ENCODE data around the gene EPB41. TPM values are rescaled to one million over a fixed set of nuclear protein-coding genes. Genes with fewer than 3 reads are reported as not detected.

The EPB41 gene
- total RNA-seq, 2 experiments from 2014 or later: 73.7 to 83.8 TPM

GRCh38 chr1:28917757-28918118 is 3.4 kb downstream of the EPB41 start:
- ATAC-seq (no peak), DNase-seq (no peak)
- H3K36me3 Mint-ChIP-seq: peaks cover 1% of the 10 kb centered on the region
- peaks cover 39% of the 10 kb centered on the region for H3K4me1 Mint-ChIP-seq
- no peak overlapping the region for H3K27ac Mint-ChIP-seq
- no peaks in the 10 kb centered on the region for H3K27me3 Mint-ChIP-seq
- no peak overlapping the region for H3K4me3 Mint-ChIP-seq
- H3K9me3 Mint-ChIP-seq (ENCODE audit: low read depth): no peaks in the 10 kb centered on the region
- CTCF ChIA-PET: interaction anchor here (1.0 to 2.3 kb wide), 3 partner anchors 36 to 285 kb away, joined by 3 to 5 read pairs (median 3); no protein-coding TSS in a partner anchor

GRCh38 chr1:28921286-28921869 is 7.0 kb downstream of the EPB41 start:
- DNase-seq (no peak), ATAC-seq (no peak)
- peaks cover 4% of the 10 kb centered on the region for H3K36me3 Mint-ChIP-seq
- no peaks in the 10 kb centered on the region for H3K9me3 Mint-ChIP-seq (ENCODE audit: low read depth)
- H3K4me3 Mint-ChIP-seq: no peak overlapping the region
- H3K27me3 Mint-ChIP-seq: no peaks in the 10 kb centered on the region
- H3K27ac Mint-ChIP-seq: no peak overlapping the region
- CTCF ChIA-PET: no interaction called here
- peaks cover 33% of the 10 kb centered on the region for H3K4me1 Mint-ChIP-seq

- H3K4me1 Mint-ChIP-seq: peaks cover 41% of the 10 kb centered on the region
- H3K9me3 Mint-ChIP-seq (ENCODE audit: low read depth): no peaks in the 10 kb centered on the region
- ATAC-seq (no peak), DNase-seq (no peak)
- CTCF ChIA-PET: interaction anchor here (1.1 to 2.0 kb wide), 3 partner anchors 11 to 59 kb away, joined by 3 to 9 read pairs (median 3); partner anchors contain the start of gene EPB41
- no peaks in the 10 kb centered on the region for H3K27me3 Mint-ChIP-seq
- H3K36me3 Mint-ChIP-seq: peaks cover 2% of the 10 kb centered on the region
- H3K4me3 Mint-ChIP-seq: no peak overlapping the region
- peak overlapping the region; percentile 63 for H3K27ac Mint-ChIP-seq
Observed at GRCh38 chr1:28925350-28925891, 11.1 kb downstream of the EPB41 start.

GRCh38 chr1:28926629-28927265 is 12.4 kb downstream of the EPB41 start:
- CTCF ChIA-PET: interaction anchor here (0.6 to 1.2 kb wide), 4 partner anchors 11 to 82 kb away, joined by 3 to 7 read pairs (median 3); partner anchors contain the start of gene EPB41
- ATAC-seq: peak; percentile 94
- Mint-ChIP-seq H3K36me3 (peaks cover 2% of the 10 kb centered on the region), H3K27me3 (no peaks in the 10 kb centered on the region), H3K27ac (peak overlapping the region; percentile 89), H3K4me3 (peak overlapping the region; percentile 43), H3K9me3 (ENCODE audit: low read depth) (no peaks in the 10 kb centered on the region), H3K4me1 (peaks cover 41% of the 10 kb centered on the region)
- peak; percentile 63 for DNase-seq

GRCh38 chr1:28927266-28927647 is 12.9 kb downstream of the EPB41 start:
- Mint-ChIP-seq H3K36me3 (peaks cover 2% of the 10 kb centered on the region), H3K9me3 (ENCODE audit: low read depth) (no peaks in the 10 kb centered on the region), H3K4me1 (peaks cover 41% of the 10 kb centered on the region)

GRCh38 chr1:28927648-28928313 is 13.4 kb downstream of the EPB41 start:
- Mint-ChIP-seq H3K27ac (peak overlapping the region; percentile 89), H3K4me3 (peak overlapping the region; percentile 43), H3K4me1 (peaks cover 44% of the 10 kb centered on the region), H3K27me3 (no peaks in the 10 kb centered on the region), H3K36me3 (peaks cover 5% of the 10 kb centered on the region), H3K9me3 (ENCODE audit: low read depth) (no peaks in the 10 kb centered on the region)
- DNase-seq (no peak), ATAC-seq (peak; percentile 5)
- CTCF ChIA-PET: interaction anchor here (1.2 kb wide), 3 partner anchors 43 to 254 kb away, joined by 3 read pairs; partner anchors contain the start of gene SRSF4

More at GRCh38 chr1:28927266-28927647, 12.9 kb downstream of the EPB41 start:
- Mint-ChIP-seq H3K27ac (peak overlapping the region; percentile 89), H3K4me3 (peak overlapping the region; percentile 43), H3K27me3 (no peaks in the 10 kb centered on the region)
- CTCF ChIA-PET: interaction anchor here (0.8 to 1.2 kb wide), 4 partner anchors 11 to 44 kb away, joined by 3 to 7 read pairs (median 3); partner anchors contain the start of gene EPB41
- no peak for DNase-seq
- no peak for ATAC-seq

- CTCF ChIA-PET: interaction anchor here (1.2 kb wide), 2 partner anchors 46 to 253 kb away, joined by 3 read pairs; partner anchors contain the start of gene SRSF4
- Mint-ChIP-seq H3K36me3 (peaks cover 5% of the 10 kb centered on the region), H3K27me3 (no peaks in the 10 kb centered on the region), H3K27ac (peak overlapping the region; percentile 89), H3K4me3 (peak overlapping the region; percentile 43), H3K4me1 (peaks cover 48% of the 10 kb centered on the region), H3K9me3 (ENCODE audit: low read depth) (no peaks in the 10 kb centered on the region)
- DNase-seq: no peak
- ATAC-seq: peak; percentile 55
Observed at GRCh38 chr1:28928314-28928941, 14.1 kb downstream of the EPB41 start.

GRCh38 chr1:28933277-28933676 is 18.9 kb downstream of the EPB41 start:
- CTCF ChIA-PET: no interaction called here
- peaks cover 2% of the 10 kb centered on the region for H3K9me3 Mint-ChIP-seq (ENCODE audit: low read depth)
- peaks cover 23% of the 10 kb centered on the region for H3K36me3 Mint-ChIP-seq
- no peak overlapping the region for H3K27ac Mint-ChIP-seq
- no peak overlapping the region for H3K4me3 Mint-ChIP-seq
- ATAC-seq: no peak
- no peak for DNase-seq
- H3K4me1 Mint-ChIP-seq: peaks cover 24% of the 10 kb centered on the region
- no peaks in the 10 kb centered on the region for H3K27me3 Mint-ChIP-seq

GRCh38 chr1:28933918-28934317 is 19.5 kb downstream of the EPB41 start:
- H3K4me3 Mint-ChIP-seq: no peak overlapping the region
- CTCF ChIA-PET: no interaction called here
- H3K36me3 Mint-ChIP-seq: peaks cover 26% of the 10 kb centered on the region
- H3K4me1 Mint-ChIP-seq: peaks cover 17% of the 10 kb centered on the region
- no peaks in the 10 kb centered on the region for H3K27me3 Mint-ChIP-seq
- H3K27ac Mint-ChIP-seq: no peak overlapping the region
- H3K9me3 Mint-ChIP-seq (ENCODE audit: low read depth): peaks cover 5% of the 10 kb centered on the region
- ATAC-seq: no peak
- no peak for DNase-seq

- Mint-ChIP-seq H3K9me3 (ENCODE audit: low read depth) (peaks cover 8% of the 10 kb centered on the region), H3K36me3 (peaks cover 29% of the 10 kb centered on the region), H3K4me1 (peaks cover 17% of the 10 kb centered on the region), H3K27me3 (no peaks in the 10 kb centered on the region), H3K27ac (no peak overlapping the region), H3K4me3 (no peak overlapping the region)
- CTCF ChIA-PET: no interaction called here
- ATAC-seq (no peak), DNase-seq (no peak)
Observed at GRCh38 chr1:28934676-28935075, 20.3 kb downstream of the EPB41 start.

GRCh38 chr1:28935293-28935692 is 20.9 kb downstream of the EPB41 start:
- CTCF ChIA-PET: interaction anchor here (0.7 kb wide), 1 partner anchor 121 kb away, joined by 5 read pairs; no protein-coding TSS in a partner anchor

GRCh38 chr1:28936094-28936493 is 21.7 kb downstream of the EPB41 start:
- ATAC-seq (no peak), DNase-seq (no peak)
- Mint-ChIP-seq H3K27ac (peak overlapping the region; percentile 55), H3K4me3 (no peak overlapping the region), H3K9me3 (ENCODE audit: low read depth) (peaks cover 8% of the 10 kb centered on the region), H3K27me3 (no peaks in the 10 kb centered on the region), H3K36me3 (peaks cover 29% of the 10 kb centered on the region), H3K4me1 (peaks cover 16% of the 10 kb centered on the region)
- CTCF ChIA-PET: no interaction called here

More at GRCh38 chr1:28935293-28935692, 20.9 kb downstream of the EPB41 start:
- no peaks in the 10 kb centered on the region for H3K27me3 Mint-ChIP-seq
- no peak overlapping the region for H3K4me3 Mint-ChIP-seq
- DNase-seq (no peak), ATAC-seq (no peak)
- H3K4me1 Mint-ChIP-seq: peaks cover 15% of the 10 kb centered on the region
- peaks cover 29% of the 10 kb centered on the region for H3K36me3 Mint-ChIP-seq
- peaks cover 8% of the 10 kb centered on the region for H3K9me3 Mint-ChIP-seq (ENCODE audit: low read depth)
- H3K27ac Mint-ChIP-seq: no peak overlapping the region

- no peak for DNase-seq
- peaks cover 29% of the 10 kb centered on the region for H3K36me3 Mint-ChIP-seq
- peaks cover 16% of the 10 kb centered on the region for H3K4me1 Mint-ChIP-seq
- peaks cover 8% of the 10 kb centered on the region for H3K9me3 Mint-ChIP-seq (ENCODE audit: low read depth)
- no peak overlapping the region for H3K4me3 Mint-ChIP-seq
- CTCF ChIA-PET: no interaction called here
- ATAC-seq: no peak
- H3K27ac Mint-ChIP-seq: no peak overlapping the region
- no peaks in the 10 kb centered on the region for H3K27me3 Mint-ChIP-seq
Observed at GRCh38 chr1:28936528-28936927, 22.2 kb downstream of the EPB41 start.

Data from activated CD8-positive, alpha-beta memory T cell treated with anti-CD3 and anti-CD28 coated beads, Interleukin-2, amount 10 ng/mL, durations not matched to agents 7 days and 5 days (primary cell).